OCI-LY3 (cell line): ENCODE results near the gene ALDH1L1.

Source experiments
- H2AFZ ChIP-seq: fragments of 200-600, 300-600 bp; shearing (Covaris generic); 2 replicates; pipeline ENCODE4 v1.6.0; 2014; ENCODE audit warnings: antibody characterized with exemption, low read depth, low read length
- H3K27ac ChIP-seq: fragments of 200-600, 300-600 bp; sonication (generic); 2 replicates; pipeline ENCODE4 v1.5.1; 2014; ENCODE audit warnings: mild to moderate bottlenecking, low read length, moderate library complexity, mixed read lengths
- H3K27me3 ChIP-seq: fragments of 200-600, 300-600 bp; sonication (generic); 2 replicates; pipeline ENCODE4 v1.6.1; 2014; ENCODE audit warnings: low read depth, low read length, mixed read lengths
- H3K36me3 ChIP-seq: fragments of 200-600, 300-600 bp; sonication (generic); replicated peaks from 2 replicates; pipeline ENCODE3; 2014; ENCODE audit warnings: low read depth, low read length, mixed read lengths
- H3K4me1 ChIP-seq: fragments of 300-600, 200-600 bp; sonication (generic); 2 replicates; pipeline ENCODE4 v1.6.1; 2014; ENCODE audit warnings: low read length, mixed read lengths
- H3K4me2 ChIP-seq: fragments of 200-600, 300-600 bp; sonication (generic); 2 replicates; pipeline ENCODE4 v1.6.1; 2014; ENCODE audit warnings: low read length, mixed read lengths
- H3K4me3 ChIP-seq: fragments of 300-600, 200-600 bp; sonication (generic); 2 replicates; pipeline ENCODE4 v1.5.1; 2014; ENCODE audit warnings: antibody characterized with exemption, mild to moderate bottlenecking, low read length, moderate library complexity
- H3K79me2 ChIP-seq: fragments of 300-600, 200-600 bp; shearing (Covaris generic); 2 replicates; pipeline ENCODE4 v1.6.1; 2014; ENCODE audit warnings: mild to moderate bottlenecking, low read length, mixed read lengths
- H3K9ac ChIP-seq: fragments of 300-600, 200-600 bp; shearing (Covaris generic); 2 replicates; pipeline ENCODE4 v1.6.0; 2014; ENCODE audit warnings: mild to moderate bottlenecking, low read length, moderate library complexity
- H3K9me3 ChIP-seq: fragments of 200-600, 300-600 bp; shearing (Covaris generic); 2 replicates; pipeline ENCODE4 v1.6.1; 2014; ENCODE audit warnings: low read length, mixed read lengths; ENCODE audit not compliant: insufficient read depth
- H4K20me1 ChIP-seq: fragments of 200-600, 300-600 bp; sonication (generic); 2 replicates; pipeline ENCODE4 v1.6.1; 2016; ENCODE audit warnings: low read length, mixed read lengths; ENCODE audit not compliant: insufficient read depth
- CTCF ChIP-seq: fragments of 200-600, 300-600 bp; sonication (generic); IDR thresholded peaks from 2 replicates; pipeline ENCODE4 v1.5.1; 2014; ENCODE audit warnings: antibody characterized with exemption, low read length, low read depth
- EZH2phosphoT487 ChIP-seq: fragments of 200-600 bp; shearing (Covaris generic); IDR thresholded peaks from 2 replicates; pipeline ENCODE4 v1.6.1; 2018; ENCODE audit warnings: antibody characterized with exemption, mixed run types, low read depth

The ALDH1L1 gene

GRCh38 chr3:126194713-126195305 lies 14.4 kb upstream of the ALDH1L1 start:
- Histone ChIP-seq H3K4me1 (no peaks in the 10 kb centered on the region), H3K27me3 (no peaks in the 10 kb centered on the region), H3K9ac (no peak overlapping the region), H3K79me2 (no peaks in the 10 kb centered on the region), H3K9me3 (peaks cover 5% of the 10 kb centered on the region; the same call in 1 of the 2 replicates), H3K4me3 (no peak overlapping the region), H2AFZ (no peak overlapping the region), H4K20me1 (no peaks in the 10 kb centered on the region), H3K4me2 (no peak overlapping the region), H3K27ac (no peak overlapping the region), H3K36me3 (no peaks in the 10 kb centered on the region)
- TF ChIP-seq EZH2phosphoT487 (no peak), CTCF (no peak)

- H3K4me3 ChIP-seq = no peak overlapping the region
- TF ChIP-seq CTCF (no peak), EZH2phosphoT487 (no peak)
- H3K79me2 ChIP-seq = no peaks in the 10 kb centered on the region
- H3K4me2 ChIP-seq = no peak overlapping the region
- H3K4me1 ChIP-seq = no peaks in the 10 kb centered on the region
- no peak overlapping the region for H3K9ac ChIP-seq
- no peaks in the 10 kb centered on the region for H3K36me3 ChIP-seq
- no peaks in the 10 kb centered on the region for H4K20me1 ChIP-seq
- no peaks in the 10 kb centered on the region for H3K27me3 ChIP-seq
- peaks cover 5% of the 10 kb centered on the region; the same call in 1 of the 2 replicates for H3K9me3 ChIP-seq
- H3K27ac ChIP-seq = no peak overlapping the region
- H2AFZ ChIP-seq = no peak overlapping the region
Observed at GRCh38 chr3:126191246-126191645, 10.9 kb upstream of the ALDH1L1 start.

- Histone ChIP-seq H3K9ac (no peak overlapping the region), H3K27me3 (no peaks in the 10 kb centered on the region), H3K4me2 (no peak overlapping the region), H3K79me2 (no peaks in the 10 kb centered on the region), H3K27ac (no peak overlapping the region), H4K20me1 (no peaks in the 10 kb centered on the region), H3K4me3 (no peak overlapping the region), H2AFZ (no peak overlapping the region), H3K9me3 (no peaks in the 10 kb centered on the region), H3K36me3 (no peaks in the 10 kb centered on the region), H3K4me1 (no peaks in the 10 kb centered on the region)
- TF ChIP-seq EZH2phosphoT487 (no peak), CTCF (no peak)
Observed at GRCh38 chr3:126187920-126188319, 7.5 kb upstream of the ALDH1L1 start.

GRCh38 chr3:126186749-126187148 lies 6.4 kb upstream of the ALDH1L1 start:
- no peaks in the 10 kb centered on the region for H3K9me3 ChIP-seq
- H2AFZ ChIP-seq = no peak overlapping the region
- no peak overlapping the region for H3K4me3 ChIP-seq
- H3K79me2 ChIP-seq = no peaks in the 10 kb centered on the region
- H3K4me2 ChIP-seq = no peak overlapping the region
- H3K27me3 ChIP-seq = no peaks in the 10 kb centered on the region
- no peaks in the 10 kb centered on the region for H4K20me1 ChIP-seq
- no peak overlapping the region for H3K9ac ChIP-seq
- H3K36me3 ChIP-seq = no peaks in the 10 kb centered on the region
- TF ChIP-seq EZH2phosphoT487 (no peak), CTCF (no peak)
- no peaks in the 10 kb centered on the region for H3K4me1 ChIP-seq
- H3K27ac ChIP-seq = no peak overlapping the region
